ENCODE results near the gene ZNHIT3. TPM values are rescaled to one million over a fixed set of nuclear protein-coding genes. Genes with fewer than 3 reads are reported as not detected.

Gene ZNHIT3
- total RNA-seq, 1 donor from 2014 or later, result 33.7 TPM

DNA sequence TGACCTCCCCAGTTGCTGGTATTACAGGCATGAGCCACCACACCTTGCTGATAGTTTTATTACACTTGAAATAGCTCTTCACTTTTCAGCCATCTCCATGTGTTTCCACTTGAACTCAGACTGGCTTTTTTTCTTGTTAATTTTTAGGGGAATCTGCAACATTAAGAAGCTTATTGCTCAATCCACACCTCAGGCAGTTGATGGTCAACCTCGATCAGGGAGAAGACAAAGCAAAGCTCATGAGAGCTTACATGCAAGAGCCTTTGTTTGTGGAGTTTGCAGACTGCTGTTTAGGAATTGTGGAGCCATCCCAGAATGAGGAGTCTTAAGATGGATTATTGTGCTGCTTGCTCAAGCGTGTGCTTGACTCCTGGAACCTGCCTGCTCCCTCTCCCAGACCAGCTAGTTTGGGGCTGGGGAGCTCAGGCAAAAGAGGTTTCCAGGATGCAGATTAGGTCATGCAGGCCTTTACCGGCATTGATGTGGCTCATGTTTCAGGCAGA, 8.6 kb downstream of the ZNHIT3 start:
- TF ChIP-seq, protein P1, sequence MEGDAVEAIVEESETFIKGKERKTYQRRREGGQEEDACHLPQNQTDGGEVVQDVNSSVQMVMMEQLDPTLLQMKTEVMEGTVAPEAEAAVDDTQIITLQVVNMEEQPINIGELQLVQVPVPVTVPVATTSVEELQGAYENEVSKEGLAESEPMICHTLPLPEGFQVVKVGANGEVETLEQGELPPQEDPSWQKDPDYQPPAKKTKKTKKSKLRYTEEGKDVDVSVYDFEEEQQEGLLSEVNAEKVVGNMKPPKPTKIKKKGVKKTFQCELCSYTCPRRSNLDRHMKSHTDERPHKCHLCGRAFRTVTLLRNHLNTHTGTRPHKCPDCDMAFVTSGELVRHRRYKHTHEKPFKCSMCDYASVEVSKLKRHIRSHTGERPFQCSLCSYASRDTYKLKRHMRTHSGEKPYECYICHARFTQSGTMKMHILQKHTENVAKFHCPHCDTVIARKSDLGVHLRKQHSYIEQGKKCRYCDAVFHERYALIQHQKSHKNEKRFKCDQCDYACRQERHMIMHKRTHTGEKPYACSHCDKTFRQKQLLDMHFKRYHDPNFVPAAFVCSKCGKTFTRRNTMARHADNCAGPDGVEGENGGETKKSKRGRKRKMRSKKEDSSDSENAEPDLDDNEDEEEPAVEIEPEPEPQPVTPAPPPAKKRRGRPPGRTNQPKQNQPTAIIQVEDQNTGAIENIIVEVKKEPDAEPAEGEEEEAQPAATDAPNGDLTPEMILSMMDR (IDR thresholded peaks at IDR 0.05; ENCODE audit: insufficient read depth, low read length, severe bottlenecking), result no peak
- DNase-seq (ENCODE audit: low read depth) (no peak), FAIRE-seq (no peak)
- Histone ChIP-seq H3K4me3 (ENCODE audit: low read depth, low read length) (no peak overlapping the region), H3K36me3 (ENCODE audit: control insufficient read depth, insufficient read depth, low read length) (peaks cover 33% of the 10 kb centered on the region), H3K27me3 (ENCODE audit: control insufficient read depth, insufficient read depth, low read length) (no peaks in the 10 kb centered on the region)

DNA sequence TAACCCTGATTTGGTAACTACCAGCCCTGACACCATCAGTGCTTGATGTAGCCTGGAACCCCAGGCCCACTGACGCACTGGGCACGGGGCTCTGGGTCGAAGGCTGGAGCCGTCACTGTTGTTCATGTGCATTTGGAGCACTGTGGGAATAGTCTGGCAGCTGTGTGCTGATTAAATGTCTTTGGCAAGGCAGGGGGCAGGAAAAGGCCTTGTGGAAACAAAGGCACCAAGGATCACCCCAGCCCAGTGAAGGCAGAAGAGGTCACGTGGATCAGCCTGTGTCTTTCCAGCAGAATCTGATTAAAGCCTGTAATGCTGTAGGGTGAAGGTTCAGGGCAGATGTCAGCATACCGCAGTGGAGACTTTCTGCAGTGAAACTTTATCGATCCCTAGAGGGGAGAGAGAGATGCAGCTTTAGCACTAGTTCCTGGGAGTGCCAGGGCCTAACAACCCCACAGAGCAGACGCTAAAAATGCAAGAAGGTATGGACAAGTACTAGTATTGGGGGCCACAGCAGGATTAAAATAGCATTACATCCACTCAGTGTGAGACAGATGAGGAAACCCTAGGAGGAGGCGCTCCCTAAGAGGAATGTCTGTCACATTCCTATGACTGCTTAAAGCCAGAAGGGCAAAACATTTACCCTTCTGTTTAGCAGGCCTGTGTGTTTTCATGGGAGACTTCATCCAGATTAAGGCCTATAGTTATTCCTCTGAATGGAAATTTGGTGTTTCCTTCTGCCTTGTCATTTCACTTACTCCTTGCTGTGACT, 9.7 kb downstream of the ZNHIT3 start:
- no peak for FAIRE-seq
- DNase-seq (ENCODE audit: low read depth), result no peak
- H3K36me3 ChIP-seq (ENCODE audit: control insufficient read depth, insufficient read depth, low read length), result peaks cover 40% of the 10 kb centered on the region
- TF ChIP-seq, protein P1 (IDR thresholded peaks at IDR 0.05; ENCODE audit: insufficient read depth, low read length, severe bottlenecking), result no peak
- H3K27me3 ChIP-seq (ENCODE audit: control insufficient read depth, insufficient read depth, low read length), result no peaks in the 10 kb centered on the region
- no peak overlapping the region for H3K4me3 ChIP-seq (ENCODE audit: low read depth, low read length)

DNA sequence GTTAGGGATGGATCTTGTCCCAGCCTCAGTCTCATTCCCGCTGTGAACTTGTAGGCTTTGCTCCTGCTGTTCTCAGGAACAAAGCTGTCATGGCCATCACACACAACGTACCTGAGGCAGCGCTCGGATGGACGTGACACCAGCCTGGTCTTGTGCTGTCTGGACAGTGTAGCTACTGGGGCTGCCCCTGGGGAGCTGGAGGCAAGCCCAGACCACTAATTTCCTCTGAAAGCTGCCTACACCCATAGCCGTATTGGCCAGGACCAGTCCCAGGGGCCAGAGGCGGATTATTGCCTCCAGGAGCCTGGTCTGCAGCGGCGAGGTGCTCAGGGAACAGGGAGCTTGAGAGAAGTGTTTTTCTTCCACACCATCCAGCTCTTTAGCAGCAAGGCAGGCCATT, 11.7 kb downstream of the ZNHIT3 start:
- DNase-seq (ENCODE audit: low read depth) (no peak), FAIRE-seq (no peak)
- Histone ChIP-seq H3K36me3 (ENCODE audit: control insufficient read depth, insufficient read depth, low read length) (peaks cover 36% of the 10 kb centered on the region), H3K27me3 (ENCODE audit: control insufficient read depth, insufficient read depth, low read length) (no peaks in the 10 kb centered on the region), H3K4me3 (ENCODE audit: low read depth, low read length) (no peak overlapping the region)
- TF ChIP-seq, protein P1 (IDR thresholded peaks at IDR 0.05; ENCODE audit: insufficient read depth, low read length, severe bottlenecking), result no peak

DNA sequence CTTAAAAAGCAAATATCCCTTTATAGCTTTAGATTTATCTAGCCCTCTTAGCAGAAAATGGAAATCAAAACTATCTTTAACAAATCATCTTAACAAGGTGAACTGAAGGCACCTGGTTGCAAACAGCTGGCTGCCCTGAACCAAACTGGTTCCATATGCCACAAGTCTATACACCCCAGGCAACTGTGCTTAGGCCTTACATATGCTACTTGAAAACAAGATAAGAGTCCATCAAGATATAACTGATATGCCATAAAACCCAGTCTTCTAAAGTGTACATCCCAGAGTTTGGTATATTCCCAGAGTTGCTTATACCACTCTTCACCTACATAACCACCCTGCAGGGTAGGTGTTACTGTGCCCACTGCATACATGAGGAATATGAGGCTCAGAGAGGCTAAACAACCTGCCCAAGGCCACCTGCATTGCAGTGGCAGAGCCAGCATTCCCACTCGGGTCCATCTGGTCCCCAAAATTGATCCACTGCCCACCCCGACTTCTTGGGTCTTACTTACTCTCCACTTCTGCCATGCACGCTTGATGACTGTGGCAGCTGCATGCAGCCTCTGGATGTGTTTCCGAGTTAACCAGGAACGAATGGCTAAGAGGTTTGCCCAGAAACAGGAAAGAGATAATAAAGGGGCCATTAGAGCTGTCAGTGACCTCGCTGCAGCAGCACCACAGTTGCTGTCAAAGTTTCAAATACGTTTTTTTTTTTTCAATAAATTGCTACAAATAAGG, 12.2 kb downstream of the ZNHIT3 start:
- no peak overlapping the region for H3K4me3 ChIP-seq (ENCODE audit: low read depth, low read length)
- no peak for FAIRE-seq

DNA sequence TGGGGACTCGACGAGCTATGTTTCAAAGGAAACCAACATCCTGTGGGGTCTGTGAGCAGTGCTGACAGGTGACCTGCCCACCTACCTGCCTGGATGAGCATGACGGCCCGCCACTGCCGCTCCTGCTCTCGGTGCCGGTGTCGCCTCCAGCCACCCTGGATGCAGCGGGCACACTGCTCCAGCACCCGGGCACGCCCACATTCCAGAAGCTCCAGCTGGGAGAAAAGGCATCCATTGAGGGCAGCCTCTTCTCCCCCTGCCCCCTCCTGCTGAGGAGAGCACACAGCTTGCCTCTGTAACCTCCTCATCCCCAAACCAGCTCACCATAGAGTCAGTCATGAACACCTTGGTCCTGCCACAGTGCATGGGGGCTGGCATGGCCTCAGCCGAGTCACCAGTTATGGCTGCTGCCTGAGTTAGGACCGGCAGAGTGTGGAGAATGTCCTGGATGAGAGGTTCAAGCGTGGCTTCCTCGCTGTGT, 14.3 kb downstream of the ZNHIT3 start:
- DNase-seq (ENCODE audit: low read depth), result no peak
- Histone ChIP-seq H3K27me3 (ENCODE audit: control insufficient read depth, insufficient read depth, low read length) (no peaks in the 10 kb centered on the region), H3K36me3 (ENCODE audit: control insufficient read depth, insufficient read depth, low read length) (peaks cover 47% of the 10 kb centered on the region), H3K4me3 (ENCODE audit: low read depth, low read length) (no peak overlapping the region)
- TF ChIP-seq, protein P1 (IDR thresholded peaks at IDR 0.05; ENCODE audit: insufficient read depth, low read length, severe bottlenecking), result no peak
- FAIRE-seq, result no peak

More for the DNA sequence above, 12.2 kb downstream of the ZNHIT3 start:
- TF ChIP-seq, protein P1 (IDR thresholded peaks at IDR 0.05; ENCODE audit: insufficient read depth, low read length, severe bottlenecking), result no peak
- DNase-seq (ENCODE audit: low read depth), result no peak
- no peaks in the 10 kb centered on the region for H3K27me3 ChIP-seq (ENCODE audit: control insufficient read depth, insufficient read depth, low read length)
- H3K36me3 ChIP-seq (ENCODE audit: control insufficient read depth, insufficient read depth, low read length), result peaks cover 37% of the 10 kb centered on the region

All from bronchial epithelial cell (primary cell).